Endothelial cell of umbilical vein (primary cell): ENCODE measurements around the gene RFESD. TPM values are rescaled to one million over a fixed set of nuclear protein-coding genes. Genes with fewer than 3 reads are reported as not detected.
"Not testable (repeated sequence)": the region's sequence is repeated elsewhere in the genome, so short reads cannot be mapped to it uniquely, and the experiment has no call there.

Experiments
- BruUV-seq: library from RNA; stranded (reverse); fragments of 400-500 nt; replicated peaks from 2 replicates; lab custom pipeline; 2021; lab: Mats Ljungman, UMichigan
- CTCF ChIA-PET: fragments of 300-600, 350-600 bp; sonication (Branson Sonifier 250); formaldehyde crosslinking; loops from one replicate; lab custom pipeline; 2021; ENCODE audit warnings: antibody characterized with exemption, inconsistent platforms; lab: Charles Lee
- POLR2A ChIA-PET: fragments of 300-600, 350-600 bp; sonication (Branson Sonifier 250); formaldehyde crosslinking; loops from one replicate; lab custom pipeline; 2021; ENCODE audit warnings: antibody characterized with exemption, inconsistent platforms; lab: Charles Lee
- DNase-seq: peaks from one replicate; pipeline ENCODE4 v3.0.0-alpha.2; 2011; ENCODE audit warnings: low read depth, low spot score
- FAIRE-seq: peaks from 2 replicates; lab custom pipeline; 2011; peaks lifted over from hg19 to GRCh38; lab: Jason Lieb, UNC
- H2AFZ ChIP-seq: 2 replicates; pipeline ENCODE4 v1.6.0; 2012; ENCODE audit warnings: low read depth, low read length, control low read depth, inconsistent platforms
- H3K27ac ChIP-seq: 2 replicates; pipeline ENCODE4 v1.5.1; 2011; ENCODE audit warnings: low read depth, mild to moderate bottlenecking, control low read depth, low read length, moderate library complexity; ENCODE audit not compliant: insufficient read depth
- H3K27me3 ChIP-seq, 2 experiments: 2 replicates each; pipeline versions ENCODE4 v1.6.0 to v1.6.1; 2011; ENCODE audit warnings: low read length in 2 of 2, mixed read lengths in 1 of 2; ENCODE audit not compliant: control insufficient read depth in 2 of 2, insufficient read depth in 2 of 2
- H3K36me3 ChIP-seq, 2 experiments: 2 replicates in 1 of 2; 3 replicates in 1 of 2; pipeline ENCODE4 v1.5.1; 2011; ENCODE audit warnings: low read length in 2 of 2, mild to moderate bottlenecking in 1 of 2, moderate library complexity in 1 of 2; ENCODE audit not compliant: control insufficient read depth in 2 of 2, insufficient read depth in 2 of 2; ENCODE audit errors: extremely low read depth in 1 of 2
- H3K4me1 ChIP-seq: 3 replicates; pipeline ENCODE4 v1.5.1; 2011; ENCODE audit warnings: mild to moderate bottlenecking, low read length; ENCODE audit not compliant: control insufficient read depth, insufficient read depth; ENCODE audit errors: extremely low read depth
- H3K4me2 ChIP-seq: 2 replicates; pipeline ENCODE4 v1.6.1; 2011; ENCODE audit warnings: low read length, control low read depth, mixed read lengths; ENCODE audit not compliant: insufficient read depth
- H3K4me3 ChIP-seq, 3 experiments: fragments of 200-600 bp in 1 of 3; sonication (generic), shearing (Covaris generic) in 1 of 3; replicated peaks in 1 of 3; 2 replicates each; pipeline ENCODE4 v1.5.1; 2011 to 2016; ENCODE audit warnings: control low read depth in 3 of 3, low read length in 3 of 3, mild to moderate bottlenecking in 2 of 3, inconsistent platforms in 1 of 3, low read depth in 1 of 3, moderate library complexity in 1 of 3; ENCODE audit not compliant: insufficient read depth in 1 of 3
- H3K79me2 ChIP-seq: 2 replicates; pipeline ENCODE4 v1.6.0; 2012; ENCODE audit warnings: low read length, inconsistent platforms; ENCODE audit not compliant: control insufficient read depth, insufficient read depth
- H3K9ac ChIP-seq: replicated peaks from 2 replicates; pipeline ENCODE3; 2011; ENCODE audit warnings: low read length, control low read depth; ENCODE audit not compliant: insufficient read depth; ENCODE audit errors: extremely low read depth
- H3K9me1 ChIP-seq: replicated peaks from 3 replicates; pipeline ENCODE4 v1.6.0; 2011; ENCODE audit warnings: mild to moderate bottlenecking, low read length; ENCODE audit not compliant: control insufficient read depth, insufficient read depth; ENCODE audit errors: extremely low read depth
- H3K9me3 ChIP-seq: replicated peaks from 2 replicates; pipeline ENCODE4 v1.5.1; 2012; ENCODE audit warnings: low read length, inconsistent platforms; ENCODE audit not compliant: control insufficient read depth, insufficient read depth
- H4K20me1 ChIP-seq: replicated peaks from 2 replicates; pipeline ENCODE3; 2011; ENCODE audit warnings: mild to moderate bottlenecking, low read length; ENCODE audit not compliant: control insufficient read depth, insufficient read depth; ENCODE audit errors: extremely low read depth
- EZH2 ChIP-seq: IDR thresholded peaks from 2 replicates; pipeline ENCODE4 v1.6.1; 2012; ENCODE audit warnings: borderline replicate concordance, low read depth, mild to moderate bottlenecking, moderate library complexity, low read length, inconsistent platforms; ENCODE audit not compliant: severe bottlenecking
- dilution Hi-C: fragments of 300-500 bp; cut with MboI; formaldehyde crosslinking; loops from one replicate; pipeline ENCODE4 v1.15.0; 2019; ENCODE audit warnings: low sequenced_read_pairs; ENCODE audit not compliant: extremely low pct_ligation_motif_present
- intact Hi-C: fragments of 100-400 bp; cut with micrococcal nuclease; formaldehyde crosslinking; loops from one replicate; pipeline ENCODE4 v1.10.0; 2022
- polyA plus RNA-seq, 4 experiments: library from polyadenylated mRNA; depleted of rRNA in 3 of 4; stranded (reverse) in 3 of 4; unstranded in 1 of 4; fragments of >200 nt; gene quantifications; 2 replicates each; pipeline versions ENCODE4 v1.2.1 to v1.2.3, GENCODE V29; 2011 to 2012; ENCODE audit warnings: missing spikeins in 1 of 4
- total RNA-seq: library from RNA; stranded (reverse); gene quantifications from 2 replicates; pipeline ENCODE4 v1.2.3, GENCODE V29; 2021
- TF ChIP-seq, protein P1 (sequence below), 2 donors: IDR thresholded peaks; 1 replicate in 1 of 2; 2 replicates in 1 of 2; pipeline ENCODE4 v1.5.1; 2011; ENCODE audit warnings: low read length in 2 of 2, mild to moderate bottlenecking in 2 of 2, moderate library complexity in 2 of 2, control low read depth in 1 of 2, inconsistent platforms in 1 of 2, low read depth in 1 of 2; ENCODE audit not compliant: insufficient read depth in 1 of 2; ENCODE audit errors: extremely low read depth in 1 of 2

Gene RFESD
- total and polyA plus RNA-seq, 2 donors (not counting 3 experiments of a cell fraction or from before 2014, with no cell fraction given), result 0.88 to 2.0 TPM

DNA sequence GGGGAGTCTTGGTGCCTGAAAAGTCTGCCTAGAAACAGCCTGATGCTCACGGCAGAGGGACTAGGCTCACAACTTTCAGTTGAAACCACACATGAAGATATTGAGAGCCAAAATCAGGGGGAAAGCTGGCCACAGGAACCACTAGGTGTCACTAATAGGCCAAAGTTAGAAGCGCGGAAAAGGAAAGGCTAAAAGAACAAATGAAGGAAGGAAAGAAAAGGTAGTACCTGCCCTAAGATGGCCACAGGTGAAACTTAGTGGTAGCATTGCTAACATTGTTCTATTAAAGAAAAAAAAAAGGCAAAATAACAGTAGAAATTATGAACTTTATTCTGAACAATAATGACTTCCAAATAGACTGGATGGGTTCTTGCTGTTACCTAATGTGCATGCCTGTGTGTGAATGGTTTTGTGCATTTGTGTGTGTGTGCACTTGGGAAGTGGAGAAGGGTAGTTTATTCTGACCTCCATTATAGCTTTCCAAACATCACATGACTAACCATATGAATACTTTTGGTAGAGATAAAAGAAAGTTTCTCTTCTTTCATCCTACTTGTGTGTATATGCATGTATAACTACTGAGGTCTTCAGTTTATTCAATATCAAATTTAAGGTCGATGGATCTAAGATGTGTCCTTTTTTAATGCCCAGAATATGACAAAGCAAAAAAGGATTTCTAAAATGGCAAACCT, 2.1 kb upstream of the RFESD start:
- Histone ChIP-seq H3K4me3 (no peak overlapping the region), H3K4me2 (no peak overlapping the region), H3K9ac (no peak overlapping the region), H3K79me2 (no peaks in the 10 kb centered on the region), H3K4me1 (peaks cover 9% of the 10 kb centered on the region), H4K20me1 (no peaks in the 10 kb centered on the region), H2AFZ (peak overlapping the region; percentile 61), H3K27me3 (no peaks in the 10 kb centered on the region), H3K36me3 (no peaks in the 10 kb centered on the region), H3K9me1 (no peaks in the 10 kb centered on the region), H3K27ac (no peak overlapping the region), H3K9me3 (no peaks in the 10 kb centered on the region)
- ChIA-PET POLR2A (no interaction called here), CTCF (interaction anchor here (0.7 to 5.1 kb wide), 17 partner anchors 7 to 315 kb away, joined by 3 to 58 read pairs (median 5); partner anchors contain the start of genes ARSK and SKIC3)
- DNase-seq, result peak; percentile 67
- TF ChIP-seq, protein P1, sequence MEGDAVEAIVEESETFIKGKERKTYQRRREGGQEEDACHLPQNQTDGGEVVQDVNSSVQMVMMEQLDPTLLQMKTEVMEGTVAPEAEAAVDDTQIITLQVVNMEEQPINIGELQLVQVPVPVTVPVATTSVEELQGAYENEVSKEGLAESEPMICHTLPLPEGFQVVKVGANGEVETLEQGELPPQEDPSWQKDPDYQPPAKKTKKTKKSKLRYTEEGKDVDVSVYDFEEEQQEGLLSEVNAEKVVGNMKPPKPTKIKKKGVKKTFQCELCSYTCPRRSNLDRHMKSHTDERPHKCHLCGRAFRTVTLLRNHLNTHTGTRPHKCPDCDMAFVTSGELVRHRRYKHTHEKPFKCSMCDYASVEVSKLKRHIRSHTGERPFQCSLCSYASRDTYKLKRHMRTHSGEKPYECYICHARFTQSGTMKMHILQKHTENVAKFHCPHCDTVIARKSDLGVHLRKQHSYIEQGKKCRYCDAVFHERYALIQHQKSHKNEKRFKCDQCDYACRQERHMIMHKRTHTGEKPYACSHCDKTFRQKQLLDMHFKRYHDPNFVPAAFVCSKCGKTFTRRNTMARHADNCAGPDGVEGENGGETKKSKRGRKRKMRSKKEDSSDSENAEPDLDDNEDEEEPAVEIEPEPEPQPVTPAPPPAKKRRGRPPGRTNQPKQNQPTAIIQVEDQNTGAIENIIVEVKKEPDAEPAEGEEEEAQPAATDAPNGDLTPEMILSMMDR (IDR thresholded peaks at IDR 0.05; ENCODE audit: extremely low read depth in 1 of 2, insufficient read depth in 1 of 2, low read depth in 1 of 2, low read length in 2 of 2), result peak; percentile 67 to 81
- no peak for TF ChIP-seq EZH2
- peak; percentile 28 for FAIRE-seq
- dilution Hi-C loops (loop anchor here (25.0 kb wide), 1 partner anchor 193 kb away; no protein-coding TSS in a partner anchor), intact Hi-C loops (loop anchor here (1.0 to 10.0 kb wide), 6 partner anchors 137 to 950 kb away; partner anchors contain the start of gene ELL2)
- no TSS peak for BruUV-seq

GRCh38 chr5:95646226-95646568, 380 bp upstream of the RFESD start:
- not testable (repeated sequence) for H4K20me1 ChIP-seq, H3K27me3 ChIP-seq, DNase-seq, H3K4me1 ChIP-seq, H3K36me3 ChIP-seq, FAIRE-seq, H3K9me3 ChIP-seq, BruUV-seq, H3K4me3 ChIP-seq, H3K9ac ChIP-seq, H3K9me1 ChIP-seq, H3K79me2 ChIP-seq
- H3K4me2 ChIP-seq, result peak overlapping the region; percentile 61
- dilution Hi-C loops, result loop anchor here (25.0 kb wide), 1 partner anchor 191 kb away; no protein-coding TSS in a partner anchor
- peak overlapping the region; percentile 91 for H3K27ac ChIP-seq
- H2AFZ ChIP-seq, result peak overlapping the region; percentile 71
- ChIA-PET POLR2A (interaction anchor here (1.0 to 1.8 kb wide), 2 partner anchors 15 to 85 kb away, joined by 3 to 6 read pairs; partner anchors contain the start of gene RHOBTB3), CTCF (interaction anchor here (1.0 to 5.1 kb wide), 15 partner anchors 9 to 315 kb away, joined by 3 to 58 read pairs (median 5); partner anchors contain the start of genes ARSK, ELL2, GLRX and SKIC3)
- intact Hi-C loops, result loop anchor here (1.0 to 10.0 kb wide), 4 partner anchors 25 to 949 kb away; partner anchors contain the start of genes ELL2 and RHOBTB3
